ENCODE data around the gene CD55.

The CD55 gene

GRCh38 chr1:207389728-207390464 is 68.4 kb downstream of the CD55 start:
- DNase-seq: no peak
- no peaks in the 10 kb centered on the region for H3F3A ChIP-seq (ENCODE audit: insufficient read depth, low read length)
- H3K27ac ChIP-seq (ENCODE audit: low read length): no peak overlapping the region
- H3K4me3 ChIP-seq (ENCODE audit: low read length): no peak overlapping the region
- H3K4me2 ChIP-seq (ENCODE audit: low read depth, low read length): no peak overlapping the region
- no peaks in the 10 kb centered on the region for H3K4me1 ChIP-seq (ENCODE audit: low read length)
- no peaks in the 10 kb centered on the region for H4K20me1 ChIP-seq (ENCODE audit: insufficient read depth, low read length)
- H3K9me3 ChIP-seq (replicated peaks; ENCODE audit: insufficient read depth, low read length): no peaks in the 10 kb centered on the region
- no peak overlapping the region for H2AFZ ChIP-seq (ENCODE audit: low read length)
- H3K9ac ChIP-seq (ENCODE audit: low read length): no peak overlapping the region
- H3K79me2 ChIP-seq (ENCODE audit: low read length): no peaks in the 10 kb centered on the region
- TF ChIP-seq EZH2phosphoT487 (IDR thresholded peaks at IDR 0.05; ENCODE audit: low read length): no peak
- no peaks in the 10 kb centered on the region for H3K27me3 ChIP-seq (replicated peaks; ENCODE audit: insufficient read depth, low read length)
- no peaks in the 10 kb centered on the region for H3K9me2 ChIP-seq (replicated peaks; ENCODE audit: insufficient read depth, low read length)
- no peaks in the 10 kb centered on the region for H3K36me3 ChIP-seq (replicated peaks; ENCODE audit: insufficient read depth, low read length)

GRCh38 chr1:207393610-207394009 is 72.1 kb downstream of the CD55 start:
- H3K9ac ChIP-seq (ENCODE audit: low read length): no peak overlapping the region
- H3K9me2 ChIP-seq (replicated peaks; ENCODE audit: insufficient read depth, low read length): no peaks in the 10 kb centered on the region
- H3K4me3 ChIP-seq (ENCODE audit: low read length): no peak overlapping the region
- H2AFZ ChIP-seq (ENCODE audit: low read length): no peak overlapping the region
- H3K27me3 ChIP-seq (replicated peaks; ENCODE audit: insufficient read depth, low read length): no peaks in the 10 kb centered on the region
- no peak for TF ChIP-seq EZH2 (optimal IDR thresholded peaks at IDR 0.05; ENCODE audit: low read depth, low read length)
- TF ChIP-seq CTCF (IDR thresholded peaks at IDR 0.05; ENCODE audit: low read length): no peak
- no peaks in the 10 kb centered on the region for H3K4me1 ChIP-seq (ENCODE audit: low read length)
- H3K79me2 ChIP-seq (ENCODE audit: low read length): no peaks in the 10 kb centered on the region
- H3K4me2 ChIP-seq (ENCODE audit: low read depth, low read length): no peak overlapping the region
- no peaks in the 10 kb centered on the region for H3K36me3 ChIP-seq (replicated peaks; ENCODE audit: insufficient read depth, low read length)
- H3K27ac ChIP-seq (ENCODE audit: low read length): no peak overlapping the region
- no peaks in the 10 kb centered on the region for H4K20me1 ChIP-seq (ENCODE audit: insufficient read depth, low read length)
- no peaks in the 10 kb centered on the region for H3K9me3 ChIP-seq (replicated peaks; ENCODE audit: insufficient read depth, low read length)
- no peaks in the 10 kb centered on the region for H3F3A ChIP-seq (ENCODE audit: insufficient read depth, low read length)
- no peak for DNase-seq

GRCh38 chr1:207396168-207396746 is 74.8 kb downstream of the CD55 start:
- H3K4me2 ChIP-seq (ENCODE audit: low read depth, low read length): no peak overlapping the region
- DNase-seq: no peak

More at GRCh38 chr1:207396168-207396746, 74.8 kb downstream of the CD55 start:
- Histone ChIP-seq H3K79me2 (ENCODE audit: low read length) (no peaks in the 10 kb centered on the region), H3K27me3 (replicated peaks; ENCODE audit: insufficient read depth, low read length) (no peaks in the 10 kb centered on the region), H3K4me3 (ENCODE audit: low read length) (no peak overlapping the region), H3K9me3 (replicated peaks; ENCODE audit: insufficient read depth, low read length) (no peaks in the 10 kb centered on the region), H3K36me3 (replicated peaks; ENCODE audit: insufficient read depth, low read length) (no peaks in the 10 kb centered on the region), H3K9me2 (replicated peaks; ENCODE audit: insufficient read depth, low read length) (no peaks in the 10 kb centered on the region), H4K20me1 (ENCODE audit: insufficient read depth, low read length) (no peaks in the 10 kb centered on the region), H2AFZ (ENCODE audit: low read length) (no peak overlapping the region), H3K27ac (ENCODE audit: low read length) (no peak overlapping the region), H3K9ac (ENCODE audit: low read length) (no peak overlapping the region), H3F3A (ENCODE audit: insufficient read depth, low read length) (no peaks in the 10 kb centered on the region), H3K4me1 (ENCODE audit: low read length) (no peaks in the 10 kb centered on the region)
- TF ChIP-seq EZH2 (optimal IDR thresholded peaks at IDR 0.05; ENCODE audit: low read depth, low read length): no peak
- no peak for TF ChIP-seq CTCF (IDR thresholded peaks at IDR 0.05; ENCODE audit: low read length)
- TF ChIP-seq EZH2phosphoT487 (IDR thresholded peaks at IDR 0.05; ENCODE audit: low read length): no peak
